Endothelial cell of umbilical vein (primary cell): ENCODE results near the gene PKD2L1. TPM values are rescaled to one million over a fixed set of nuclear protein-coding genes. Genes with fewer than 3 reads are reported as not detected.
A peak's percentile ranks its signal among the peaks of the same experiment; 100 is the strongest.

Experiments used
- Bru-seq: library from RNA; stranded (reverse); fragments of 400-500 nt; gene quantifications from one replicate; lab custom pipeline; 2021; lab: Mats Ljungman, UMichigan
- BruChase-seq, 2 experiments: library from RNA; stranded (reverse); fragments of 400-500 nt; gene quantifications; one replicate each; lab custom pipeline; 2021; lab: Mats Ljungman, UMichigan
- BruUV-seq: library from RNA; stranded (reverse); fragments of 400-500 nt; replicated peaks from 2 replicates; lab custom pipeline; 2021; lab: Mats Ljungman, UMichigan
- CTCF ChIA-PET: fragments of 300-600, 350-600 bp; sonication (Branson Sonifier 250); formaldehyde crosslinking; loops from one replicate; lab custom pipeline; 2021; ENCODE audit warnings: antibody characterized with exemption, inconsistent platforms; lab: Charles Lee
- POLR2A ChIA-PET: fragments of 300-600, 350-600 bp; sonication (Branson Sonifier 250); formaldehyde crosslinking; loops from one replicate; lab custom pipeline; 2021; ENCODE audit warnings: antibody characterized with exemption, inconsistent platforms; lab: Charles Lee
- DNase-seq: peaks from one replicate; pipeline ENCODE4 v3.0.0-alpha.2; 2011; ENCODE audit warnings: low read depth, low spot score
- FAIRE-seq: peaks from 2 replicates; lab custom pipeline; 2011; peaks lifted over from hg19 to GRCh38; lab: Jason Lieb, UNC
- H2AFZ ChIP-seq: 2 replicates; pipeline ENCODE4 v1.6.0; 2012; ENCODE audit warnings: low read depth, low read length, control low read depth, inconsistent platforms
- H3K27ac ChIP-seq: 2 replicates; pipeline ENCODE4 v1.5.1; 2011; ENCODE audit warnings: low read depth, mild to moderate bottlenecking, control low read depth, low read length, moderate library complexity; ENCODE audit not compliant: insufficient read depth
- H3K27me3 ChIP-seq, 2 experiments: 2 replicates each; pipeline versions ENCODE4 v1.6.0 to v1.6.1; 2011; ENCODE audit warnings: low read length in 2 of 2, mixed read lengths in 1 of 2; ENCODE audit not compliant: control insufficient read depth in 2 of 2, insufficient read depth in 2 of 2
- H3K36me3 ChIP-seq, 2 experiments: 2 replicates in 1 of 2; 3 replicates in 1 of 2; pipeline ENCODE4 v1.5.1; 2011; ENCODE audit warnings: low read length in 2 of 2, mild to moderate bottlenecking in 1 of 2, moderate library complexity in 1 of 2; ENCODE audit not compliant: control insufficient read depth in 2 of 2, insufficient read depth in 2 of 2; ENCODE audit errors: extremely low read depth in 1 of 2
- H3K4me1 ChIP-seq: 3 replicates; pipeline ENCODE4 v1.5.1; 2011; ENCODE audit warnings: mild to moderate bottlenecking, low read length; ENCODE audit not compliant: control insufficient read depth, insufficient read depth; ENCODE audit errors: extremely low read depth
- H3K4me2 ChIP-seq: 2 replicates; pipeline ENCODE4 v1.6.1; 2011; ENCODE audit warnings: low read length, control low read depth, mixed read lengths; ENCODE audit not compliant: insufficient read depth
- H3K4me3 ChIP-seq, 3 experiments: fragments of 200-600 bp in 1 of 3; sonication (generic), shearing (Covaris generic) in 1 of 3; replicated peaks in 1 of 3; 2 replicates each; pipeline ENCODE4 v1.5.1; 2011 to 2016; ENCODE audit warnings: control low read depth in 3 of 3, low read length in 3 of 3, mild to moderate bottlenecking in 2 of 3, inconsistent platforms in 1 of 3, low read depth in 1 of 3, moderate library complexity in 1 of 3; ENCODE audit not compliant: insufficient read depth in 1 of 3
- H3K79me2 ChIP-seq: 2 replicates; pipeline ENCODE4 v1.6.0; 2012; ENCODE audit warnings: low read length, inconsistent platforms; ENCODE audit not compliant: control insufficient read depth, insufficient read depth
- H3K9ac ChIP-seq: replicated peaks from 2 replicates; pipeline ENCODE3; 2011; ENCODE audit warnings: low read length, control low read depth; ENCODE audit not compliant: insufficient read depth; ENCODE audit errors: extremely low read depth
- H3K9me1 ChIP-seq: replicated peaks from 3 replicates; pipeline ENCODE4 v1.6.0; 2011; ENCODE audit warnings: mild to moderate bottlenecking, low read length; ENCODE audit not compliant: control insufficient read depth, insufficient read depth; ENCODE audit errors: extremely low read depth
- H3K9me3 ChIP-seq: replicated peaks from 2 replicates; pipeline ENCODE4 v1.5.1; 2012; ENCODE audit warnings: low read length, inconsistent platforms; ENCODE audit not compliant: control insufficient read depth, insufficient read depth
- H4K20me1 ChIP-seq: replicated peaks from 2 replicates; pipeline ENCODE3; 2011; ENCODE audit warnings: mild to moderate bottlenecking, low read length; ENCODE audit not compliant: control insufficient read depth, insufficient read depth; ENCODE audit errors: extremely low read depth
- CTCF ChIP-seq, 2 donors: IDR thresholded peaks; 1 replicate in 1 of 2; 2 replicates in 1 of 2; pipeline ENCODE4 v1.5.1; 2011; ENCODE audit warnings: low read length in 2 of 2, mild to moderate bottlenecking in 2 of 2, moderate library complexity in 2 of 2, control low read depth in 1 of 2, inconsistent platforms in 1 of 2, low read depth in 1 of 2; ENCODE audit not compliant: insufficient read depth in 1 of 2; ENCODE audit errors: extremely low read depth in 1 of 2
- EZH2 ChIP-seq: IDR thresholded peaks from 2 replicates; pipeline ENCODE4 v1.6.1; 2012; ENCODE audit warnings: borderline replicate concordance, low read depth, mild to moderate bottlenecking, moderate library complexity, low read length, inconsistent platforms; ENCODE audit not compliant: severe bottlenecking
- FOS ChIP-seq: IDR thresholded peaks from 2 replicates; pipeline ENCODE4 v1.6.1; 2011; ENCODE audit warnings: mild to moderate bottlenecking, low read length, moderate library complexity, borderline replicate concordance; ENCODE audit not compliant: insufficient read depth
- GATA2 ChIP-seq: IDR thresholded peaks from 2 replicates; pipeline ENCODE4 v1.7.0; 2011; ENCODE audit warnings: low read depth, mild to moderate bottlenecking, moderate library complexity, mixed read lengths, low read length; ENCODE audit not compliant: insufficient read length, insufficient read depth
- JUN ChIP-seq: IDR thresholded peaks from 2 replicates; pipeline ENCODE4 v1.6.1; 2011; ENCODE audit warnings: borderline replicate concordance, low read depth; ENCODE audit not compliant: insufficient read length, insufficient read depth
- MAX ChIP-seq: IDR thresholded peaks from 2 replicates; pipeline ENCODE4 v1.6.1; 2011; ENCODE audit not compliant: insufficient read depth, insufficient read length
- MYC ChIP-seq: IDR thresholded peaks from one replicate; pipeline ENCODE4 v1.6.1; 2011; ENCODE audit warnings: mild to moderate bottlenecking, low read depth, low read length
- POLR2A ChIP-seq: IDR thresholded peaks from 2 replicates; pipeline ENCODE4 v1.6.1; 2012; ENCODE audit warnings: low read depth, mild to moderate bottlenecking, control low read depth, low read length
- POLR2AphosphoS5 ChIP-seq: IDR thresholded peaks from 2 replicates; pipeline ENCODE4 v1.6.1; 2012; ENCODE audit warnings: low read depth, mild to moderate bottlenecking, control low read depth, low read length, moderate library complexity; ENCODE audit not compliant: insufficient read depth
- dilution Hi-C: fragments of 300-500 bp; cut with MboI; formaldehyde crosslinking; loops from one replicate; pipeline ENCODE4 v1.15.0; 2019; ENCODE audit warnings: low sequenced_read_pairs; ENCODE audit not compliant: extremely low pct_ligation_motif_present
- intact Hi-C: fragments of 100-400 bp; cut with micrococcal nuclease; formaldehyde crosslinking; loops from one replicate; pipeline ENCODE4 v1.10.0; 2022
- long read RNA-seq: library from polyadenylated mRNA; stranded (forward); transcript quantifications from one replicate; pipeline ENCODE4 v2.0.0, GENCODE V29; 2021
- polyA minus RNA-seq, 3 experiments: library from RNA; depleted of rRNA, polyadenylated mRNA; stranded (reverse); fragments of >200 nt; gene quantifications; 1 replicate in 1 of 3; 2 replicates in 2 of 3; pipeline ENCODE4 v1.2.3, GENCODE V29; 2011
- polyA plus RNA-seq, 4 experiments: library from polyadenylated mRNA; depleted of rRNA in 3 of 4; stranded (reverse) in 3 of 4; unstranded in 1 of 4; fragments of >200 nt; gene quantifications; 2 replicates each; pipeline versions ENCODE4 v1.2.1 to v1.2.3, GENCODE V29; 2011 to 2012; ENCODE audit warnings: missing spikeins in 1 of 4
- total RNA-seq: library from RNA; stranded (reverse); gene quantifications from 2 replicates; pipeline ENCODE4 v1.2.3, GENCODE V29; 2021

Gene PKD2L1
- total RNA-seq (not detected in 2 replicates), polyA plus RNA-seq (not detected in 2 replicates), polyA minus RNA-seq (not detected in 2 replicates), Bru-seq, nascent RNA (percentile 2 among the genes with signal in this experiment), BruChase-seq, experiment 1, labeled RNA remaining after a 6-hour chase (percentile 20 among the genes with signal in this experiment), BruChase-seq, experiment 2, labeled RNA remaining after a 2-hour chase (not detected)
- polyA plus RNA-seq (2011; cell fraction: cytosol; rRNA removed), result not detected in 2 replicates
- polyA plus RNA-seq (2011; cell fraction: nucleus; rRNA removed), result not detected in 2 replicates
- not detected in 2 replicates for polyA plus RNA-seq (2012)
- not detected for polyA minus RNA-seq (2011; cell fraction: cytosol; rRNA and poly(A)+ RNA removed)
- not detected in 2 replicates for polyA minus RNA-seq (2011; cell fraction: nucleus; rRNA and poly(A)+ RNA removed)
- long read RNA-seq, result 0 reads

GRCh38 chr10:100330079-100330478, at the start of gene PKD2L1:
TSS of gene PKD2L1 (minus strand) at chr10:100330228. CDS start at chr10:100330103, 125 bp downstream.
- TF ChIP-seq MAX, result no peak
- no peak for TF ChIP-seq EZH2
- TF ChIP-seq POLR2AphosphoS5, result no peak
- TF ChIP-seq GATA2, result no peak
- no peak for TF ChIP-seq MYC
- TF ChIP-seq FOS, result no peak
- TF ChIP-seq POLR2A, result no peak
- no peak for TF ChIP-seq CTCF (IDR thresholded peaks at IDR 0.05; ENCODE audit: extremely low read depth in 1 of 2, insufficient read depth in 1 of 2, low read depth in 1 of 2, low read length in 2 of 2)
- no peak for TF ChIP-seq JUN
- DNase-seq, result no peak
- H2AFZ ChIP-seq, result no peak within 1 kb of the TSS
- no peaks in the 10 kb centered on the region for H3K36me3 ChIP-seq
- H3K27ac ChIP-seq, result no peak within 1 kb of the TSS
- peaks cover 30 to 38% of the 10 kb centered on the region in 2 experiments for H3K27me3 ChIP-seq
- no peaks in the 10 kb centered on the region for H4K20me1 ChIP-seq
- no peaks in the 10 kb centered on the region for H3K79me2 ChIP-seq
- POLR2A ChIA-PET, result no interaction called here
- no peaks in the 10 kb centered on the region for H3K9me3 ChIP-seq
- BruUV-seq, result no TSS peak
- H3K4me3 ChIP-seq, result no peak within 1 kb of the TSS
- no peaks in the 10 kb centered on the region for H3K4me1 ChIP-seq
- no peak for FAIRE-seq
- no peak within 1 kb of the TSS for H3K4me2 ChIP-seq
- no peaks in the 10 kb centered on the region for H3K9me1 ChIP-seq
- CTCF ChIA-PET, result interaction anchor here (0.9 to 2.0 kb wide), 6 partner anchors 11 to 548 kb away, joined by 3 to 7 read pairs (median 4); no protein-coding TSS in a partner anchor
- dilution Hi-C loops (no loop called here), intact Hi-C loops (no loop called here)
- H3K9ac ChIP-seq, result no peak within 1 kb of the TSS
